ENCODE results near the gene LYAR. TPM values are rescaled to one million over a fixed set of nuclear protein-coding genes. Genes with fewer than 3 reads are reported as not detected.

Gene LYAR
- total RNA-seq, 1 experiment from 2014 or later = 15.7 TPM

GRCh38 chr4:4328840-4329239, 38.9 kb upstream of the LYAR start:
- H3K9me3 ChIP-seq (ENCODE audit: insufficient read depth, low read depth) = no peaks in the 10 kb centered on the region
- no peaks in the 10 kb centered on the region for H3K9me2 ChIP-seq (ENCODE audit: insufficient read depth)
- no peak overlapping the region for H2AFZ ChIP-seq
- intact Hi-C loops (cut with micrococcal nuclease; ENCODE audit: unreplicated experiment) = no loop called here
- no peak overlapping the region for H3K4me3 ChIP-seq
- CTCF ChIA-PET = no interaction called here
- H3F3A ChIP-seq (ENCODE audit: insufficient read depth, low read depth) = no peaks in the 10 kb centered on the region
- H3K36me3 ChIP-seq (ENCODE audit: low read depth) = no peaks in the 10 kb centered on the region
- no peak for DNase-seq
- no peaks in the 10 kb centered on the region for H3K79me2 ChIP-seq (ENCODE audit: low read depth)
- no peaks in the 10 kb centered on the region for H3K4me1 ChIP-seq (replicated peaks; ENCODE audit: insufficient read depth)
- no peak for TF ChIP-seq EZH2 (IDR thresholded peaks at IDR 0.05; ENCODE audit: low read depth)
- TF ChIP-seq CTCF (conservative IDR thresholded peaks at IDR 0.05) = no peak
- H4K20me1 ChIP-seq (ENCODE audit: insufficient read depth) = no peaks in the 10 kb centered on the region
- BruUV-seq (replicated peaks) = no TSS peak
- POLR2A ChIA-PET (ENCODE audit: unreplicated experiment) = no interaction called here
- H3K27ac ChIP-seq = no peak overlapping the region
- no peak overlapping the region for H3K4me2 ChIP-seq
- 0 out of 2 replicates have a peak, but pooled peaks cover 3% of the 10 kb centered on the region for H3K27me3 ChIP-seq (ENCODE audit: insufficient read depth, low read depth)

GRCh38 chr4:4328206-4328605, 38.3 kb upstream of the LYAR start:
- Histone ChIP-seq H3K36me3 (ENCODE audit: low read depth) (no peaks in the 10 kb centered on the region), H3K4me3 (no peak overlapping the region), H3K9me3 (ENCODE audit: insufficient read depth, low read depth) (no peaks in the 10 kb centered on the region), H3F3A (ENCODE audit: insufficient read depth, low read depth) (no peaks in the 10 kb centered on the region), H3K27me3 (ENCODE audit: insufficient read depth, low read depth) (0 out of 2 replicates have a peak, but pooled peaks cover under 1% of the 10 kb centered on the region), H3K4me2 (no peak overlapping the region), H3K27ac (no peak overlapping the region), H3K79me2 (ENCODE audit: low read depth) (no peaks in the 10 kb centered on the region), H2AFZ (no peak overlapping the region), H3K4me1 (replicated peaks; ENCODE audit: insufficient read depth) (no peaks in the 10 kb centered on the region), H4K20me1 (ENCODE audit: insufficient read depth) (no peaks in the 10 kb centered on the region), H3K9me2 (ENCODE audit: insufficient read depth) (no peaks in the 10 kb centered on the region)
- intact Hi-C loops (cut with micrococcal nuclease; ENCODE audit: unreplicated experiment) = no loop called here
- no TSS peak for BruUV-seq (replicated peaks)
- CTCF ChIA-PET = no interaction called here
- TF ChIP-seq EZH2 (IDR thresholded peaks at IDR 0.05; ENCODE audit: low read depth) = no peak
- TF ChIP-seq CTCF (conservative IDR thresholded peaks at IDR 0.05) = no peak
- DNase-seq = no peak
- POLR2A ChIA-PET (ENCODE audit: unreplicated experiment) = no interaction called here

- Histone ChIP-seq H3K4me3 (no peak overlapping the region), H2AFZ (no peak overlapping the region), H3K27ac (no peak overlapping the region), H3K79me2 (ENCODE audit: low read depth) (no peaks in the 10 kb centered on the region), H3K36me3 (ENCODE audit: low read depth) (no peaks in the 10 kb centered on the region), H3K27me3 (ENCODE audit: insufficient read depth, low read depth) (no peaks in the 10 kb centered on the region), H3K4me2 (no peak overlapping the region), H3K9me3 (ENCODE audit: insufficient read depth, low read depth) (no peaks in the 10 kb centered on the region), H4K20me1 (ENCODE audit: insufficient read depth) (no peaks in the 10 kb centered on the region), H3F3A (ENCODE audit: insufficient read depth, low read depth) (no peaks in the 10 kb centered on the region), H3K4me1 (replicated peaks; ENCODE audit: insufficient read depth) (no peaks in the 10 kb centered on the region), H3K9me2 (ENCODE audit: insufficient read depth) (no peaks in the 10 kb centered on the region)
- no TSS peak for BruUV-seq (replicated peaks)
- ChIA-PET POLR2A (ENCODE audit: unreplicated experiment) (no interaction called here), CTCF (no interaction called here)
- intact Hi-C loops (cut with micrococcal nuclease; ENCODE audit: unreplicated experiment) = no loop called here
- no peak for DNase-seq
- TF ChIP-seq EZH2 (IDR thresholded peaks at IDR 0.05; ENCODE audit: low read depth) (no peak), CTCF (conservative IDR thresholded peaks at IDR 0.05) (no peak; the same call in 1 of the 2 replicates)
These were observed 37.7 kb upstream of the LYAR start for GRCh38 chr4:4327652-4328121.
